ENCODE measurements around the gene GNAT3. TPM values are rescaled to one million over a fixed set of nuclear protein-coding genes. Genes with fewer than 3 reads are reported as not detected.

Gene GNAT3
- not detected in 2 replicates for total RNA-seq
- long read RNA-seq, result 0 reads

- DNase-seq (ENCODE audit: low read depth, low spot score), result no peak
- H3K4me3 Mint-ChIP-seq, result no peak within 1 kb of the TSS
- TF ChIP-seq, protein P1, sequence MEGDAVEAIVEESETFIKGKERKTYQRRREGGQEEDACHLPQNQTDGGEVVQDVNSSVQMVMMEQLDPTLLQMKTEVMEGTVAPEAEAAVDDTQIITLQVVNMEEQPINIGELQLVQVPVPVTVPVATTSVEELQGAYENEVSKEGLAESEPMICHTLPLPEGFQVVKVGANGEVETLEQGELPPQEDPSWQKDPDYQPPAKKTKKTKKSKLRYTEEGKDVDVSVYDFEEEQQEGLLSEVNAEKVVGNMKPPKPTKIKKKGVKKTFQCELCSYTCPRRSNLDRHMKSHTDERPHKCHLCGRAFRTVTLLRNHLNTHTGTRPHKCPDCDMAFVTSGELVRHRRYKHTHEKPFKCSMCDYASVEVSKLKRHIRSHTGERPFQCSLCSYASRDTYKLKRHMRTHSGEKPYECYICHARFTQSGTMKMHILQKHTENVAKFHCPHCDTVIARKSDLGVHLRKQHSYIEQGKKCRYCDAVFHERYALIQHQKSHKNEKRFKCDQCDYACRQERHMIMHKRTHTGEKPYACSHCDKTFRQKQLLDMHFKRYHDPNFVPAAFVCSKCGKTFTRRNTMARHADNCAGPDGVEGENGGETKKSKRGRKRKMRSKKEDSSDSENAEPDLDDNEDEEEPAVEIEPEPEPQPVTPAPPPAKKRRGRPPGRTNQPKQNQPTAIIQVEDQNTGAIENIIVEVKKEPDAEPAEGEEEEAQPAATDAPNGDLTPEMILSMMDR (conservative IDR thresholded peaks at IDR 0.05), result no peak
- H3K9me3 Mint-ChIP-seq, result peaks cover 2% of the 10 kb centered on the region
- H3K27me3 Mint-ChIP-seq (ENCODE audit: low read depth), result no peaks in the 10 kb centered on the region
- no peak within 1 kb of the TSS for H3K27ac Mint-ChIP-seq (ENCODE audit: unreplicated experiment)
- no peaks in the 10 kb centered on the region for H3K36me3 Mint-ChIP-seq (ENCODE audit: low read depth)
- no peaks in the 10 kb centered on the region for H3K4me1 Mint-ChIP-seq
These were observed at the start of gene GNAT3 for GRCh38 chr7:80511964-80512363. Gene GNAT3 (minus strand): TSS chr7:80512064. CDS start chr7:80511926, 138 bp downstream.

DNA sequence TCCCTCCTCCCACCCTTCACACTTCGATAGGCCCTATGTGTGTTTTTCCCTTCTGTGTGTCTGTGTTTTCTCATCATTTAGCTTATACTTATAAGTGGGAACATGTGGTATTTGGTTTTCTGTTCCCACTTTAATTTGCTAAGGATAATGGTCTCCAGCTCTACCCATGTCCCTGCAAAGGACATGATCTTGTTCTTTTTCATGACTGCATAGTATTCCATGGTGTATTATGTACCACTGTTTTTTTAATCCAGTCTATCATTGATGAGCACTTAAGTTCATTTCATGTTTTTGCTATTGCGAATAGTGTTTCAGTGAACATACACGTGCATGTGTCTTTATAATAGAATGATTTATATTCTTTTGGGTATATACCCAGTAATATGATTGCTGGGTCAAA lies 46.3 kb upstream of the GNAT3 start:
- Mint-ChIP-seq H3K4me3 (no peak overlapping the region), H3K9me3 (peaks cover 19% of the 10 kb centered on the region), H3K4me1 (no peaks in the 10 kb centered on the region), H3K27me3 (ENCODE audit: low read depth) (no peaks in the 10 kb centered on the region), H3K36me3 (ENCODE audit: low read depth) (peaks cover 11% of the 10 kb centered on the region), H3K27ac (ENCODE audit: unreplicated experiment) (no peak overlapping the region)
- DNase-seq (ENCODE audit: low read depth, low spot score), result no peak
- TF ChIP-seq, protein P1 (conservative IDR thresholded peaks at IDR 0.05), result no peak

- Mint-ChIP-seq H3K4me1 (no peaks in the 10 kb centered on the region), H3K36me3 (ENCODE audit: low read depth) (no peaks in the 10 kb centered on the region), H3K27me3 (ENCODE audit: low read depth) (no peaks in the 10 kb centered on the region), H3K27ac (ENCODE audit: unreplicated experiment) (no peak overlapping the region), H3K9me3 (no peaks in the 10 kb centered on the region), H3K4me3 (no peak overlapping the region)
- TF ChIP-seq, protein P1 (conservative IDR thresholded peaks at IDR 0.05), result no peak
- no peak for DNase-seq (ENCODE audit: low read depth, low spot score)
These were observed 40.3 kb upstream of the GNAT3 start for GRCh38 chr7:80552031-80552694.

DNA sequence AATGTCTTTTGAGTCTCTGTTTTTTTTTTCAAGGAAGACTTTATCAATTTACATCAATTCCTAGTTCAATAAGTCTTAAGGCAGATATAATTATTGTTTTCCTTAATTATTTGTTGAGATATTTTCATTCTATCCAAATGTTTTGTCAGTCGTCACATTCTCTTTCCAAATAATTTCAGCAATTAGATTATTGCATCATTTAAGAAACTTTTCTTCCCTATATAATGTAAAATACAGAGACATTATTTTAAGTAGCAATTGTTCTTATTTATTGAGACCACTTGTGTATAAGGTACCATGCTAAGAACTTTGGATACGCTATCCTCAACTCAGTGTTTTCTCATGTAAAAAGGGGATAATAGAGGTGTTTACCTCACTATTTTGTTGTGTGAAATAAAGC lies 38.1 kb upstream of the GNAT3 start:
- Mint-ChIP-seq H3K4me3 (no peak overlapping the region), H3K9me3 (peaks cover 6% of the 10 kb centered on the region), H3K27me3 (ENCODE audit: low read depth) (no peaks in the 10 kb centered on the region), H3K27ac (ENCODE audit: unreplicated experiment) (no peak overlapping the region), H3K36me3 (ENCODE audit: low read depth) (no peaks in the 10 kb centered on the region), H3K4me1 (no peaks in the 10 kb centered on the region)
- TF ChIP-seq, protein P1 (conservative IDR thresholded peaks at IDR 0.05), result no peak
- DNase-seq (ENCODE audit: low read depth, low spot score), result no peak

- Mint-ChIP-seq H3K27ac (ENCODE audit: unreplicated experiment) (no peak overlapping the region), H3K4me3 (no peak overlapping the region), H3K4me1 (no peaks in the 10 kb centered on the region), H3K9me3 (peaks cover 11% of the 10 kb centered on the region), H3K27me3 (ENCODE audit: low read depth) (no peaks in the 10 kb centered on the region), H3K36me3 (ENCODE audit: low read depth) (peaks cover 1% of the 10 kb centered on the region)
- no peak for DNase-seq (ENCODE audit: low read depth, low spot score)
- TF ChIP-seq, protein P1 (conservative IDR thresholded peaks at IDR 0.05), result no peak
These were observed 37.1 kb upstream of the GNAT3 start for GRCh38 chr7:80548840-80549530.
